Inflammatory macrophage treated with lipopolysaccharide for 4 hours (primary cell): ENCODE measurements around the gene TRIM15.
"Not testable (repeated sequence)": the region's sequence is repeated elsewhere in the genome, so short reads cannot be mapped to it uniquely, and the experiment has no call there.

Source experiments
- DNase-seq: peaks from one replicate; pipeline ENCODE4 v3.0.0-alpha.2; 2020

The TRIM15 gene

GRCh38 chr6:30163918-30164654, 740 bp downstream of the TRIM15 start:
- DNase-seq: no peak

GRCh38 chr6:30164714-30165113, 1.4 kb downstream of the TRIM15 start:
- DNase-seq: no peak

GRCh38 chr6:30165238-30165637, 1.9 kb downstream of the TRIM15 start:
- DNase-seq: not testable (repeated sequence)

GRCh38 chr6:30167101-30167500, 3.8 kb downstream of the TRIM15 start:
- no peak for DNase-seq

GRCh38 chr6:30168741-30169140, 5.4 kb downstream of the TRIM15 start:
- no peak for DNase-seq

GRCh38 chr6:30169658-30170614, 6.6 kb downstream of the TRIM15 start:
- DNase-seq: peak; percentile 63

GRCh38 chr6:30171677-30172471, 8.5 kb downstream of the TRIM15 start:
- DNase-seq: no peak

GRCh38 chr6:30172681-30173080, 9.3 kb downstream of the TRIM15 start:
- DNase-seq: no peak

GRCh38 chr6:30175765-30176164, 12.4 kb downstream of the TRIM15 start:
- DNase-seq: no peak

GRCh38 chr6:30178837-30179236, 15.5 kb downstream of the TRIM15 start:
- no peak for DNase-seq

- no peak for DNase-seq
Observed at GRCh38 chr6:30180145-30180544, 16.8 kb downstream of the TRIM15 start.

- DNase-seq: peak; percentile 35
Observed at GRCh38 chr6:30184417-30185031, 21.2 kb downstream of the TRIM15 start.

- DNase-seq: no peak
Observed at GRCh38 chr6:30185846-30186484, 22.6 kb downstream of the TRIM15 start.

GRCh38 chr6:30188541-30188940, 25.2 kb downstream of the TRIM15 start:
- no peak for DNase-seq

GRCh38 chr6:30192076-30192475, 28.7 kb downstream of the TRIM15 start:
- DNase-seq: no peak

- no peak for DNase-seq
Observed at GRCh38 chr6:30194797-30195690, 31.7 kb downstream of the TRIM15 start.

GRCh38 chr6:30195951-30196350, 32.6 kb downstream of the TRIM15 start:
- no peak for DNase-seq

GRCh38 chr6:30196376-30196775, 33.0 kb downstream of the TRIM15 start:
- DNase-seq: no peak

GRCh38 chr6:30198166-30199084, 35.1 kb downstream of the TRIM15 start:
- no peak for DNase-seq
